GM10266 (cell line): Measurements from ENCODE around the gene ZDHHC21.

Experiments used
- DNase-seq: peaks from one replicate; pipeline ENCODE4 v3.0.0; 2012; ENCODE audit errors: extremely low spot score
- TF ChIP-seq, protein P1 (sequence below): IDR thresholded peaks from 2 replicates; pipeline ENCODE4 v1.5.1; 2012; ENCODE audit warnings: mild to moderate bottlenecking, low read depth; ENCODE audit not compliant: control insufficient read depth, insufficient read depth; ENCODE audit errors: missing control alignments

Gene ZDHHC21

DNA sequence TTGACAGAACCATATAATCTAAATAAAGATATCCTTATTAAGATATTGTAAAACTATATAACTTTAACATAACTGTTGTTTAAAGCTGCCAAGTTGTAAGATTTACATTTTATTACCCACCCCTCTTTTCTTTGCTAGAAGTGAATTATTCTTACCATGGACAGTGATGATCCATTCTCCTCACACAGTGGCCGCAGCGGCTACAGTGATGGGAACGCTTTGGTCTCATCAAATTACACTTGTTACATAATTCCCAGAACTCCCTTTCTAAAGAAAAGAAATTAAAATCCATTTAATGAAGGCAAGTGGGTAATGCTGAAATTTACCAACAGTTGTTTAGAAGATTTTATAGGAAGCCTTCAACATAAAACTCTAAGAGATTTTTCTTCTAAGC lies 31.2 kb downstream of the ZDHHC21 start:
- TF ChIP-seq, protein P1, sequence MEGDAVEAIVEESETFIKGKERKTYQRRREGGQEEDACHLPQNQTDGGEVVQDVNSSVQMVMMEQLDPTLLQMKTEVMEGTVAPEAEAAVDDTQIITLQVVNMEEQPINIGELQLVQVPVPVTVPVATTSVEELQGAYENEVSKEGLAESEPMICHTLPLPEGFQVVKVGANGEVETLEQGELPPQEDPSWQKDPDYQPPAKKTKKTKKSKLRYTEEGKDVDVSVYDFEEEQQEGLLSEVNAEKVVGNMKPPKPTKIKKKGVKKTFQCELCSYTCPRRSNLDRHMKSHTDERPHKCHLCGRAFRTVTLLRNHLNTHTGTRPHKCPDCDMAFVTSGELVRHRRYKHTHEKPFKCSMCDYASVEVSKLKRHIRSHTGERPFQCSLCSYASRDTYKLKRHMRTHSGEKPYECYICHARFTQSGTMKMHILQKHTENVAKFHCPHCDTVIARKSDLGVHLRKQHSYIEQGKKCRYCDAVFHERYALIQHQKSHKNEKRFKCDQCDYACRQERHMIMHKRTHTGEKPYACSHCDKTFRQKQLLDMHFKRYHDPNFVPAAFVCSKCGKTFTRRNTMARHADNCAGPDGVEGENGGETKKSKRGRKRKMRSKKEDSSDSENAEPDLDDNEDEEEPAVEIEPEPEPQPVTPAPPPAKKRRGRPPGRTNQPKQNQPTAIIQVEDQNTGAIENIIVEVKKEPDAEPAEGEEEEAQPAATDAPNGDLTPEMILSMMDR = no peak
- DNase-seq = no peak

GRCh38 chr9:14661421-14662059 lies 31.7 kb downstream of the ZDHHC21 start:
- DNase-seq = no peak
- TF ChIP-seq, protein P1 = peak; percentile 40

DNA sequence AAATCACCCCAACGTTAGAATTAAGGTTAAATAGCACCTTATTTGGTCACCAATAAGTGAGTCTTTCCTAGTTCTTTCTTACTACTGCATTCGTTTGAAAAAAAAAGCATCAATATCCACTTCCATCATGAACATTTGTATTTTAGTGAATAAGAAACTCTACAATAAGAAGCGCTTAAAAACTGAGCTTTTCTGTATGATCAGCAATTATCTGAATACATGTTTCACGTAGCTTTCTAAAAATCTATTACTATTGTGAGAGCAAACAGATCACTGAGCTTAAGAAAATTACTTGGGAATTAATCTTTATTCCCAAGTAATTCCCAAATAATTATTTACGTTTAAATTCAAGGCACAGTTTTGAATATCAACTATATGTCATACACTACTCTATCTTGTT lies 32.5 kb downstream of the ZDHHC21 start:
- TF ChIP-seq, protein P1 = no peak
- no peak for DNase-seq

DNA sequence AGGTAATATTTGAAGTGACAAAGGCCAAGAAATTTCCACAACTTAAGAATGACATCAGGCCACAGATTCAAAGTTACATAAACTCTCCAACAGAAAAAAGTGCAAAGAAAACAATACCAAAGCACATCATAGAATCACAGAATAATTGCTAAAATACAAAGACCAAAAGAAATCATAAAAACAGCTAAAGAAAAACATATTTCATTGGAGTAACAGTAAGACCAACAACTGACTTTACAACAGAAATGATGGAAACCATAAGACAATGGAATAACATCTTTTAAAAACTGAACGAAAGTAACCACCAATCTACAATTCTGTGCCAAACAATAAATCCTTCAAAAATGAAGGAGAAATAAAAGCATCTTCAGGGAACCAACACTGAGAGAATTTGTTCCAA lies 38.3 kb downstream of the ZDHHC21 start:
- TF ChIP-seq, protein P1 = no peak

GRCh38 chr9:14653511-14653910 lies 39.7 kb downstream of the ZDHHC21 start:
- DNase-seq = no peak
- TF ChIP-seq, protein P1 = no peak

More for the DNA sequence above, 38.3 kb downstream of the ZDHHC21 start:
- no peak for DNase-seq

DNA sequence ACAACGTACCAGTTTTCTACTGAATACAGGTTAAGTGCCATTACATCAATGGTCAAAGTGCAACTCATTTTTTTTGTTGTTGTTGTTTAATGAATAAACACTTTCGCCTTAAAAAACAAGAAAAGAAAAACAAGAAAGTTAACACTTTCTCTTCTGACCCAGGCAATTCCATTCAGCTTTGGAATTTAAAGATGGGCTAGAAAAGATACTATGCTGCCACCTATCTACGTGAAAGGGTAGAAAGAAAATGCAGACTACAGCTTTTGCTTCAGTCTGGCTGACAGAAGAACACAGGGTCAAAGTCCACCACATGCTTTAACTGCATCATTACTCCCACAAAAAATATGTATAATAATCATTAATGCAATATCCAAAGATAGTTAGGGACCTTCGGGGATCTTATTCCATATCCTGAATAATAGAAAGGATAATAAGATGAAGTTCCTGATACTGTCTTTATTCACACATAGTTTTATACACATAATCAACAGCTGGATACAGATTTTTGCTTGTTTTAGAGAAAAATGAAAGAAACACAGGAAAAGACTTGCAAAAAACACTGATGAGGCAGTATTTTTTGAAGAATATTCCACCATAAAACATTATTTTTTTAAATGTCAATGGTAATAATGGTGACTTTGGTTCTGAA lies 40.4 kb downstream of the ZDHHC21 start:
- no peak for DNase-seq
- TF ChIP-seq, protein P1 = peak; percentile 13

GRCh38 chr9:14650596-14650995 lies 42.6 kb downstream of the ZDHHC21 start:
- no peak for DNase-seq
- TF ChIP-seq, protein P1 = no peak
